H1 (cell line): Measurements from ENCODE around the gene KLF9. TPM values are rescaled to one million over a fixed set of nuclear protein-coding genes. Genes with fewer than 3 reads are reported as not detected.

Source experiments
- CTCF ChIA-PET: fragments of 300-600 bp; sonication (Branson Sonifier 250); formaldehyde crosslinking; loops from one replicate; lab custom pipeline; 2021; ENCODE audit not compliant: partially characterized antibody; lab: Charles Lee
- POLR2A ChIA-PET: fragments of 300-600 bp; sonication (Branson Sonifier 250); formaldehyde crosslinking; loops from one replicate; lab custom pipeline; 2021; ENCODE audit warnings: inconsistent platforms; ENCODE audit not compliant: partially characterized antibody; lab: Charles Lee
- DNase-seq, 2 experiments: peaks; one replicate each; pipeline versions ENCODE4 v3.0.0 to v3.0.0-alpha.2; 2010 to 2022; ENCODE audit warnings: low spot score in 2 of 2, low read depth in 1 of 2, mixed read lengths in 1 of 2
- FAIRE-seq: peaks from 2 replicates; lab custom pipeline; 2011; peaks lifted over from hg19 to GRCh38; lab: Jason Lieb, UNC
- H2AFZ ChIP-seq: 2 replicates; pipeline ENCODE4 v1.8.1; 2012; ENCODE audit warnings: low read length, inconsistent platforms
- H2AK5ac ChIP-seq: 2 replicates; pipeline ENCODE4 v1.6.1; 2013; ENCODE audit warnings: low read depth, low read length
- H2BK120ac ChIP-seq: replicated peaks from 2 replicates; pipeline ENCODE3; 2013; ENCODE audit warnings: low read depth, low read length, inconsistent platforms
- H2BK12ac ChIP-seq: 2 replicates; pipeline ENCODE4 v1.6.1; 2013; ENCODE audit warnings: low read depth, low read length
- H2BK15ac ChIP-seq: 2 replicates; pipeline ENCODE4 v1.6.1; 2013; ENCODE audit warnings: low read length
- H2BK20ac ChIP-seq: 2 replicates; pipeline ENCODE4 v1.6.1; 2013; ENCODE audit warnings: low read length
- H2BK5ac ChIP-seq: 2 replicates; pipeline ENCODE4 v1.6.1; 2013; ENCODE audit warnings: low read depth, low read length
- H3K14ac ChIP-seq: 2 replicates; pipeline ENCODE4 v1.6.1; 2013; ENCODE audit warnings: inconsistent platforms; ENCODE audit not compliant: insufficient read length
- H3K18ac ChIP-seq: 2 replicates; pipeline ENCODE4 v1.6.1; 2013; ENCODE audit warnings: low read length; ENCODE audit errors: extremely low read depth
- H3K23ac ChIP-seq: 2 replicates; pipeline ENCODE4 v1.6.1; 2013; ENCODE audit warnings: inconsistent platforms; ENCODE audit not compliant: insufficient read length
- H3K23me2 ChIP-seq: 2 replicates; pipeline ENCODE4 v1.6.1; 2013; ENCODE audit warnings: low read depth, low read length
- H3K27ac ChIP-seq: 2 replicates; pipeline ENCODE4 v1.6.1; 2011; ENCODE audit warnings: low read depth, low read length, inconsistent platforms
- H3K27me3 ChIP-seq, 4 experiments: replicated peaks in 1 of 4; 1 replicate in 1 of 4; 2 replicates in 3 of 4; pipeline versions ENCODE4 v1.6.1 to v1.8.1; 2011 to 2013; ENCODE audit warnings: low read length in 3 of 4, mild to moderate bottlenecking in 3 of 4, inconsistent platforms in 2 of 4, mixed read lengths in 2 of 4, moderate library complexity in 1 of 4; ENCODE audit not compliant: control insufficient read depth in 3 of 4, insufficient read depth in 3 of 4; ENCODE audit errors: extremely low read depth in 1 of 4
- H3K36me3 ChIP-seq, 4 experiments: 2 replicates each; pipeline versions ENCODE4 v1.6.1 to v1.8.1; 2011 to 2013; ENCODE audit warnings: mild to moderate bottlenecking in 4 of 4, low read length in 3 of 4, moderate library complexity in 2 of 4, control low read depth in 1 of 4, inconsistent platforms in 1 of 4; ENCODE audit not compliant: insufficient read depth in 4 of 4, control insufficient read depth in 2 of 4
- H3K4ac ChIP-seq: replicated peaks from 2 replicates; pipeline ENCODE3; 2013; ENCODE audit warnings: low read length, low read depth, mixed read lengths, inconsistent platforms; ENCODE audit not compliant: insufficient read length
- H3K4me1 ChIP-seq, 4 experiments: replicated peaks in 1 of 4; 1 replicate in 1 of 4; 2 replicates in 3 of 4; pipeline versions ENCODE4 v1.6.1 to v1.8.1; 2011 to 2013; ENCODE audit warnings: low read length in 3 of 4, inconsistent platforms in 2 of 4, mixed read lengths in 1 of 4; ENCODE audit not compliant: insufficient read depth in 4 of 4, control insufficient read depth in 3 of 4
- H3K4me2 ChIP-seq, 2 experiments: 2 replicates each; pipeline versions ENCODE4 v1.6.1 to v1.8.1; 2011 to 2013; ENCODE audit warnings: low read depth in 2 of 2, low read length in 2 of 2, control low read depth in 1 of 2, inconsistent platforms in 1 of 2, mild to moderate bottlenecking in 1 of 2; ENCODE audit not compliant: insufficient read depth in 1 of 2
- H3K4me3 ChIP-seq, 4 experiments: fragments of 200-600, 300-600 bp in 1 of 4; sonication (generic), shearing (Covaris generic), sonication (Bioruptor Twin) in 1 of 4; 2 replicates each; pipeline versions ENCODE4 v1.5.1 to v1.8.1; 2011 to 2016; ENCODE audit warnings: low read length in 4 of 4, low read depth in 3 of 4, control low read depth in 2 of 4, inconsistent platforms in 2 of 4, mild to moderate bottlenecking in 2 of 4, mixed read lengths in 1 of 4, moderate library complexity in 1 of 4; ENCODE audit not compliant: insufficient read depth in 2 of 4; ENCODE audit errors: extremely low read depth in 1 of 4
- H3K56ac ChIP-seq: replicated peaks from 2 replicates; pipeline ENCODE3; 2013; ENCODE audit warnings: low read depth, mild to moderate bottlenecking, mixed read lengths, low read length, inconsistent platforms; ENCODE audit not compliant: insufficient read length
- H3K79me1 ChIP-seq: 2 replicates; pipeline ENCODE4 v1.6.1; 2013; ENCODE audit warnings: low read depth, low read length, control low read depth
- H3K79me2 ChIP-seq, 2 experiments: 2 replicates each; pipeline versions ENCODE4 v1.6.1 to v1.8.1; 2012 to 2013; ENCODE audit warnings: low read length in 2 of 2, mild to moderate bottlenecking in 2 of 2, inconsistent platforms in 1 of 2; ENCODE audit not compliant: insufficient read depth in 2 of 2, control insufficient read depth in 1 of 2
- H3K9ac ChIP-seq, 4 experiments: replicated peaks in 1 of 4; 1 replicate in 1 of 4; 2 replicates in 3 of 4; pipeline versions ENCODE4 v1.6.1 to v1.8.1; 2011 to 2013; ENCODE audit warnings: low read depth in 3 of 4, low read length in 3 of 4, control low read depth in 2 of 4, mild to moderate bottlenecking in 2 of 4, moderate library complexity in 2 of 4, inconsistent platforms in 1 of 4; ENCODE audit errors: extremely low read depth in 1 of 4
- H3K9me3 ChIP-seq, 2 experiments: 2 replicates each; pipeline versions ENCODE4 v1.6.1 to v1.8.1; 2012 to 2013; ENCODE audit warnings: mild to moderate bottlenecking in 2 of 2, moderate library complexity in 2 of 2, control low read depth in 1 of 2, inconsistent platforms in 1 of 2, low read depth in 1 of 2, low read length in 1 of 2, mixed read lengths in 1 of 2; ENCODE audit not compliant: insufficient read depth in 2 of 2
- H4K20me1 ChIP-seq, 2 experiments: replicated peaks in 1 of 2; 2 replicates each; pipeline versions ENCODE3 to v1.8.1; 2011 to 2013; ENCODE audit warnings: inconsistent platforms in 2 of 2, low read length in 2 of 2, mild to moderate bottlenecking in 1 of 2; ENCODE audit not compliant: insufficient read depth in 2 of 2, control insufficient read depth in 1 of 2
- H4K5ac ChIP-seq: 2 replicates; pipeline ENCODE4 v1.6.1; 2013; ENCODE audit warnings: low read length, low read depth, mixed read lengths, inconsistent platforms; ENCODE audit not compliant: insufficient read length
- H4K8ac ChIP-seq: 2 replicates; pipeline ENCODE4 v1.8.0; 2013; ENCODE audit warnings: mild to moderate bottlenecking, moderate library complexity, low read length, inconsistent platforms; ENCODE audit not compliant: insufficient read depth; ENCODE audit errors: extremely low read depth
- H4K91ac ChIP-seq: replicated peaks from 2 replicates; pipeline ENCODE3; 2013; ENCODE audit warnings: low read length, mixed read lengths, inconsistent platforms; ENCODE audit not compliant: insufficient read length
- CHD2 ChIP-seq: IDR thresholded peaks from 2 replicates; pipeline ENCODE4 v1.6.1; 2012; ENCODE audit warnings: low read length, improper control_type of control experiment
- EP300 ChIP-seq, 2 experiments: IDR thresholded peaks; 1 replicate in 1 of 2; 2 replicates in 1 of 2; pipeline ENCODE4 v1.6.1; 2011 to 2012; ENCODE audit warnings: low read depth in 2 of 2, low read length in 2 of 2, mild to moderate bottlenecking in 2 of 2, borderline replicate concordance in 1 of 2, inconsistent platforms in 1 of 2, moderate library complexity in 1 of 2
- WGBS, 2 experiments: shearing (Covaris generic) in 1 of 2; methylation state at CpG; one replicate each; pipeline versions ENCODE4 v1.1.6 to v1.1.7; 2013 to 2015; ENCODE audit warnings: low lambda C conversion rate in 2 of 2, mixed read lengths in 2 of 2, inconsistent platforms in 1 of 2, low coverage in 1 of 2, missing lambda C conversion rate in 1 of 2; ENCODE audit not compliant: insufficient replicate concordance in 2 of 2, insufficient coverage in 1 of 2, insufficient read length in 1 of 2; ENCODE audit errors: extremely low coverage in 1 of 2, missing lambda C conversion rate in 1 of 2; 5-methylcytosine and 5-hydroxymethylcytosine counted together
- polyA plus RNA-seq, 7 experiments: library from polyadenylated mRNA; depleted of rRNA in 3 of 7; stranded (reverse) in 5 of 7; unstranded in 2 of 7; fragments of >200 nt in 5 of 7; fragments of 200-250 nt in 2 of 7; gene quantifications; 1 replicate in 5 of 7; 2 replicates in 1 of 7; 4 replicates in 1 of 7; pipeline versions ENCODE4 v1.2.1 to v1.2.3, GENCODE V29; 2011 to 2013; ENCODE audit warnings: missing spikeins in 2 of 7, mixed read lengths in 2 of 7
- total RNA-seq: library from RNA; stranded (reverse); fragmentation: NEBNext Ultra II Directional; extraction: Animal tissue kit (Norgen Biotek cat#: 25700); gene quantifications from 2 replicates; pipeline ENCODE4 v1.2.1, GENCODE V29; 2021

KLF9 gene
- total and polyA plus RNA-seq, 2 of the 8 experiments (the other 6 are each of a cell fraction or from before 2014, with no cell fraction given): 0.47 to 0.82 TPM

- no peak overlapping the region for H3K9ac ChIP-seq
- no peaks in the 10 kb centered on the region for H3K9me3 ChIP-seq
- no peak for DNase-seq
- FAIRE-seq: no peak
- no peak overlapping the region for H3K4me2 ChIP-seq
- H2BK120ac ChIP-seq: no peak overlapping the region
- H2BK12ac ChIP-seq: no peak overlapping the region
- H3K18ac ChIP-seq: no peak overlapping the region
- H3K36me3 ChIP-seq: no peaks in the 10 kb centered on the region
- CTCF ChIA-PET: interaction anchor here (1.2 to 1.4 kb wide), 3 partner anchors 8 to 25 kb away, joined by 3 to 5 read pairs (median 4); no protein-coding TSS in a partner anchor
- H4K91ac ChIP-seq: no peak overlapping the region
- H3K14ac ChIP-seq: no peak overlapping the region
- no peaks in the 10 kb centered on the region for H3K79me1 ChIP-seq
- H3K23me2 ChIP-seq: no peaks in the 10 kb centered on the region; the same call in 1 of the 2 replicates
- no peak overlapping the region; the same call in 1 of the 2 replicates for H2BK15ac ChIP-seq
- no peak overlapping the region for H3K56ac ChIP-seq
- no peak overlapping the region for H2BK20ac ChIP-seq
- H2AFZ ChIP-seq: no peak overlapping the region
- POLR2A ChIA-PET: no interaction called here
- H3K79me2 ChIP-seq: no peaks in the 10 kb centered on the region
- no peak overlapping the region for H3K4ac ChIP-seq
- H3K27ac ChIP-seq: no peak overlapping the region
- no peak overlapping the region for H2AK5ac ChIP-seq
- no peak overlapping the region for H4K5ac ChIP-seq
- WGBS, 2 experiments: 83% methylated on average over 9 of the region's 9 CpGs; no CpG with 5 or more reads in 1 of the 2 experiments
- H2BK5ac ChIP-seq: no peak overlapping the region
- H4K20me1 ChIP-seq: no peaks in the 10 kb centered on the region
- no peaks in the 10 kb centered on the region for H3K27me3 ChIP-seq
- no peak overlapping the region for H3K4me3 ChIP-seq
- peaks cover 0 to 5% (median 0%) of the 10 kb centered on the region in 4 experiments; a peak in 1 of 7 replicates for H3K4me1 ChIP-seq
- TF ChIP-seq EP300 (IDR thresholded peaks at IDR 0.05; ENCODE audit: borderline replicate concordance in 1 of 2, low read depth in 2 of 2, low read length in 2 of 2): no peak
- no peak for TF ChIP-seq CHD2
- no peak overlapping the region for H4K8ac ChIP-seq
- H3K23ac ChIP-seq: no peak overlapping the region
Measured at GRCh38 chr9:70382709-70383605, 31.5 kb downstream of the KLF9 start.
